Measurements from ENCODE around the gene MICAL2. TPM values are rescaled to one million over a fixed set of nuclear protein-coding genes. Genes with fewer than 3 reads are reported as not detected.
A peak's percentile ranks its signal among the peaks of the same experiment; 100 is the strongest.

The MICAL2 gene
- total RNA-seq, 1 experiment from 2014 or later = 83.0 TPM

DNA sequence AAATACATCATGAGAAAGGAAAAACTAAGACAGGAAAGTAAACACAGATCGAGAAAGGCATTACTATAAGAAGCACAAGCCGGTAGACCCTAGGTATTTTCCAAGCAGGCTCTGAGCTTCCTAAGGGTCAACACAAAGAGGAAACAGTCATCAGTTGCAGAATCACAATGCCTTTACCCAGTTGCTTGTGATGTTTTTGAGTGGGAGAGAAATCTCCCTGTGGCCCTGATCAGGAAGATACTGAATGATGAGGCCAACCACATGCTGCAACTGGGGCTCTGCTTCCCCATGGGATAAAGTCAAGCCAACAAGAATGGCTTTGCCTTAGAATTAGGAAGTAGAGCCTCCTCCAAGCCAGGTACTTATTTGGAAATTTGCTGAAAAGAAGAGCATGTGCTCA, 132.6 kb downstream of the MICAL2 start:
- DNase-seq (ENCODE audit: low read depth) = no peak

- no peak for DNase-seq (ENCODE audit: low read depth)
Observed at GRCh38 chr11:12243486-12243885, 133.1 kb downstream of the MICAL2 start.

- DNase-seq (ENCODE audit: low read depth) = no peak
Observed at GRCh38 chr11:12243911-12244550, 133.6 kb downstream of the MICAL2 start.

- DNase-seq (ENCODE audit: low read depth) = no peak
Observed at GRCh38 chr11:12245091-12245490, 134.7 kb downstream of the MICAL2 start.

- peak; percentile 33 for DNase-seq (ENCODE audit: low read depth)
Observed at GRCh38 chr11:12245549-12246016, 135.2 kb downstream of the MICAL2 start.

- no peak for DNase-seq (ENCODE audit: low read depth)
Observed at GRCh38 chr11:12246147-12246546, 135.8 kb downstream of the MICAL2 start.

DNA sequence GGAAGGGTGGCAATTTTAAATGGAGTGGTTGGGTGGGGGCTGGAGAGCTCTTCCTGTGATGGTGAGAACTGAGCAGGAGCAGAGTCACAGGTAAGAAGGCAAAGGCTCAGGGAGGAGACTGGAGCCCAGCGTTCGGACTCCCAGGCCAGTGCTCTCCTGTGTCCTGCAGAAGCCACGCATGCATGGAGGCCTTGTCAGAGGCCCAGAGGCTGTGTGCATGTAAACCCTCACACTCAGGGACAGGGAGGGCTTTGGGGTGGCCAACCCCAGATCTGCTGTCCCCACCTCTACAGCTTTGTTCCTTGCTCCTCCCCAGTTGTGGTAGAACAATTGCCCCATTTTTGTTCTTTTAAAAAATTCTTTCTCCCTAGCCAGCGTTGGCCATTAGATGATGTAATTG, 136.6 kb downstream of the MICAL2 start:
- DNase-seq (ENCODE audit: low read depth) = no peak

DNA sequence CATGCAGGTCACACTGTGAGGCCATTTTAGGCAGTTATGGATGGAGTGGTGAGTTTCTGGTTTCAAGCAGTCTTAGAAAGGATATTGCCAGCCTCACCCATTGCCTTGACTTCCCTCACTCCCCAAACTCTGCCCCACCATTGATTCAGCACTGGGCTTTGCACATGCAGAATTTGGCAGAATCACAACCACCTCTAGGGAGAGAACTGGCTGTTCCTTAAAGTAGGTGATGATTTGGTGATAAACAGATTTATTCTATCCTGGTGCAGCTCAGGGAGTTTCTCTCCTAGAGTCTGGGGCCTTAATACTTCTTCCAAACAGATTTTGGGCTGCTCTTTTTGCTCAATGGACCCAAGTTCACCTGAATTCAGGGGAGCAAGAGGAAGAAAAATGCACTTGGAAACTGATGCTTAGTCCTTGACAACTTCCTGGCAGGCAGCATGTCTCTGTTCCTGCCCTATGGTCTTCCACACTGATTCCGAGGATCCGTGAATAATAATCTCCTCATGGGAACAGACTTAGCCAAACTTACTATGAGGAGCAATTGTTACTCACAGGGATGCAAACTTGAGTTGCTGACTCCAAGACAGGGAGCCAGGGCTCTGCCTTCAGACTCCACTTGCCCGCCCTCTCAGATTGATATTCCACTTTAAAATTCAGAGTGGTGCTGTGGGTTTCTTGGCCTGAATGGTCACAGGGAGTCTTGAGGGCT, 137.3 kb downstream of the MICAL2 start:
- DNase-seq (ENCODE audit: low read depth) = no peak

GRCh38 chr11:12248330-12248729, 137.9 kb downstream of the MICAL2 start:
- DNase-seq (ENCODE audit: low read depth) = no peak

GRCh38 chr11:12249590-12250260, 139.3 kb downstream of the MICAL2 start:
- no peak for DNase-seq (ENCODE audit: low read depth)

GRCh38 chr11:12251666-12252560, 141.5 kb downstream of the MICAL2 start:
- no peak for DNase-seq (ENCODE audit: low read depth)

DNA sequence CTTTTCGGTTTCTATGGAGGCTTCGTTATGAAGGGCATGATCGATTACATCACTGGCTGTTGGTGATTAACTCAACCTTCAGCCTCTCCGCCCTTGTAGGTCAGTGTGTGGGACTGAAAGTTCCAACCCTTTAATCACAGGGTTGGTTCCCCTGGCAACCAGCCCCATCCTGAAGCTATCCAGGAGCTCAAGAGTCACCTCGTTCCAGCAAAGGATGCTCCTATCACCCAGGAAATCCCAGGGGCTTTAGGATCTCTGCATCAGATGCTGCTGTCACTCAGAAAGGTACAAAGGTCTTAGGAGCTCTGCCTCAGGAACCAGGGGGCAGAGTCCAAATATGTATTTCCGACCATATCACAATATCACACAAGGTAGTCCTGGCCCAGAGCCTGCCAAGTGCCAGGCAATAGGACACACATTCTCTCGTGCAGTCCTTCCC, 143.5 kb downstream of the MICAL2 start:
- DNase-seq (ENCODE audit: low read depth) = no peak

GRCh38 chr11:12258451-12258850, 148.1 kb downstream of the MICAL2 start:
- DNase-seq (ENCODE audit: low read depth) = peak; percentile 22

GRCh38 chr11:12259956-12260355, 149.6 kb downstream of the MICAL2 start:
- DNase-seq (ENCODE audit: low read depth) = no peak

GRCh38 chr11:12260731-12261521, 150.5 kb downstream of the MICAL2 start:
- no peak for DNase-seq (ENCODE audit: low read depth)

GRCh38 chr11:12261551-12261950, 151.2 kb downstream of the MICAL2 start:
- DNase-seq (ENCODE audit: low read depth) = no peak

GRCh38 chr11:12263141-12263693, 152.8 kb downstream of the MICAL2 start:
- DNase-seq (ENCODE audit: low read depth) = no peak

GRCh38 chr11:12264361-12264760, 154.0 kb downstream of the MICAL2 start:
- DNase-seq (ENCODE audit: low read depth) = no peak

DNA sequence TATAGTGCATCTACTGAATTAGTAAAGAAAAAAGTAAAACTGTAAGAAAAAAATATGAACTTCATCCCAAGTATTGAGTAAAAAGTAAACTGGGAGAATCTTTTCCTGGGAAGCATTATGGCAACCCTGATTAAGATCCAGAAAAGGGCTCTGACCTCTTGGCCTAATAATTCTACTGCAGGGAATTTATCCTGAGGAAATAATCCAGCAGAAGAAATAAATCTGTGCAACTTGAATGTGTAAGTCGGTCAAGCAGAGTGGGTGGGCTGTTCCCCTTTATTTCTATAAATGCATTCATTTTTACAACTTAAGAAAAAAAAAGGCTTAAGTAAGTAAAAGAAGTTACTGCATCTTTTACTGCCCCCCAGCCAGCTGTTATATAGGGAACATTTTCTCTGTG, 155.7 kb downstream of the MICAL2 start:
- DNase-seq (ENCODE audit: low read depth) = no peak

DNA sequence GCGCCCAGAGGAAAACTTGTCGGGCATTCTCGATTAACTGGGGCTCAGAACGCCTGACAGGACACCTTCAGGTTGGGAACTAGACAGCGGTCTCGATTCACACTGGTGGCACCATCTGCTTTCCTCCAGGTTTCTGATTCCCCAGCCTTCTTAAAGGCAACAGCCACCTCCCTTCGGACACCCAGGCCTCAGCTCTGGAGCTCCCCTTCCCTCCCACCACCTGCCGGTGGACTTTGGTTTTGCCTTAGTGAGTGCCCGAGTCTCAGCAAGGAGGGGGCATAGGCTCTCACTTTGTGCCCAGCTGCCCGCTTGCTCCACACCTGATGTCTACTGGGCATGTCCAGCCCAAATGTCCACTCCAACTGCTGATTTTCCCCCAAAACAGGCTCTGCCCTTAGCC, 156.6 kb downstream of the MICAL2 start:
- no peak for DNase-seq (ENCODE audit: low read depth)
